Endothelial cell of umbilical vein (primary cell): ENCODE results near the gene LAD1. TPM values are rescaled to one million over a fixed set of nuclear protein-coding genes. Genes with fewer than 3 reads are reported as not detected.

Experiments used
- BruUV-seq: library from RNA; stranded (reverse); fragments of 400-500 nt; replicated peaks from 2 replicates; lab custom pipeline; 2021; lab: Mats Ljungman, UMichigan
- CTCF ChIA-PET: fragments of 300-600, 350-600 bp; sonication (Branson Sonifier 250); formaldehyde crosslinking; loops from one replicate; lab custom pipeline; 2021; ENCODE audit warnings: antibody characterized with exemption, inconsistent platforms; lab: Charles Lee
- POLR2A ChIA-PET: fragments of 300-600, 350-600 bp; sonication (Branson Sonifier 250); formaldehyde crosslinking; loops from one replicate; lab custom pipeline; 2021; ENCODE audit warnings: antibody characterized with exemption, inconsistent platforms; lab: Charles Lee
- DNase-seq: peaks from one replicate; pipeline ENCODE4 v3.0.0-alpha.2; 2011; ENCODE audit warnings: low read depth, low spot score
- FAIRE-seq: peaks from 2 replicates; lab custom pipeline; 2011; peaks lifted over from hg19 to GRCh38; lab: Jason Lieb, UNC
- H2AFZ ChIP-seq: 2 replicates; pipeline ENCODE4 v1.6.0; 2012; ENCODE audit warnings: low read depth, low read length, control low read depth, inconsistent platforms
- H3K27ac ChIP-seq: 2 replicates; pipeline ENCODE4 v1.5.1; 2011; ENCODE audit warnings: low read depth, mild to moderate bottlenecking, control low read depth, low read length, moderate library complexity; ENCODE audit not compliant: insufficient read depth
- H3K27me3 ChIP-seq, 2 experiments: 2 replicates each; pipeline versions ENCODE4 v1.6.0 to v1.6.1; 2011; ENCODE audit warnings: low read length in 2 of 2, mixed read lengths in 1 of 2; ENCODE audit not compliant: control insufficient read depth in 2 of 2, insufficient read depth in 2 of 2
- H3K36me3 ChIP-seq, 2 experiments: 2 replicates in 1 of 2; 3 replicates in 1 of 2; pipeline ENCODE4 v1.5.1; 2011; ENCODE audit warnings: low read length in 2 of 2, mild to moderate bottlenecking in 1 of 2, moderate library complexity in 1 of 2; ENCODE audit not compliant: control insufficient read depth in 2 of 2, insufficient read depth in 2 of 2; ENCODE audit errors: extremely low read depth in 1 of 2
- H3K4me1 ChIP-seq: 3 replicates; pipeline ENCODE4 v1.5.1; 2011; ENCODE audit warnings: mild to moderate bottlenecking, low read length; ENCODE audit not compliant: control insufficient read depth, insufficient read depth; ENCODE audit errors: extremely low read depth
- H3K4me2 ChIP-seq: 2 replicates; pipeline ENCODE4 v1.6.1; 2011; ENCODE audit warnings: low read length, control low read depth, mixed read lengths; ENCODE audit not compliant: insufficient read depth
- H3K4me3 ChIP-seq, 3 experiments: fragments of 200-600 bp in 1 of 3; sonication (generic), shearing (Covaris generic) in 1 of 3; replicated peaks in 1 of 3; 2 replicates each; pipeline ENCODE4 v1.5.1; 2011 to 2016; ENCODE audit warnings: control low read depth in 3 of 3, low read length in 3 of 3, mild to moderate bottlenecking in 2 of 3, inconsistent platforms in 1 of 3, low read depth in 1 of 3, moderate library complexity in 1 of 3; ENCODE audit not compliant: insufficient read depth in 1 of 3
- H3K79me2 ChIP-seq: 2 replicates; pipeline ENCODE4 v1.6.0; 2012; ENCODE audit warnings: low read length, inconsistent platforms; ENCODE audit not compliant: control insufficient read depth, insufficient read depth
- H3K9ac ChIP-seq: replicated peaks from 2 replicates; pipeline ENCODE3; 2011; ENCODE audit warnings: low read length, control low read depth; ENCODE audit not compliant: insufficient read depth; ENCODE audit errors: extremely low read depth
- H3K9me1 ChIP-seq: replicated peaks from 3 replicates; pipeline ENCODE4 v1.6.0; 2011; ENCODE audit warnings: mild to moderate bottlenecking, low read length; ENCODE audit not compliant: control insufficient read depth, insufficient read depth; ENCODE audit errors: extremely low read depth
- H3K9me3 ChIP-seq: replicated peaks from 2 replicates; pipeline ENCODE4 v1.5.1; 2012; ENCODE audit warnings: low read length, inconsistent platforms; ENCODE audit not compliant: control insufficient read depth, insufficient read depth
- H4K20me1 ChIP-seq: replicated peaks from 2 replicates; pipeline ENCODE3; 2011; ENCODE audit warnings: mild to moderate bottlenecking, low read length; ENCODE audit not compliant: control insufficient read depth, insufficient read depth; ENCODE audit errors: extremely low read depth
- CTCF ChIP-seq, 2 donors: IDR thresholded peaks; 1 replicate in 1 of 2; 2 replicates in 1 of 2; pipeline ENCODE4 v1.5.1; 2011; ENCODE audit warnings: low read length in 2 of 2, mild to moderate bottlenecking in 2 of 2, moderate library complexity in 2 of 2, control low read depth in 1 of 2, inconsistent platforms in 1 of 2, low read depth in 1 of 2; ENCODE audit not compliant: insufficient read depth in 1 of 2; ENCODE audit errors: extremely low read depth in 1 of 2
- EZH2 ChIP-seq: IDR thresholded peaks from 2 replicates; pipeline ENCODE4 v1.6.1; 2012; ENCODE audit warnings: borderline replicate concordance, low read depth, mild to moderate bottlenecking, moderate library complexity, low read length, inconsistent platforms; ENCODE audit not compliant: severe bottlenecking
- FOS ChIP-seq: IDR thresholded peaks from 2 replicates; pipeline ENCODE4 v1.6.1; 2011; ENCODE audit warnings: mild to moderate bottlenecking, low read length, moderate library complexity, borderline replicate concordance; ENCODE audit not compliant: insufficient read depth
- GATA2 ChIP-seq: IDR thresholded peaks from 2 replicates; pipeline ENCODE4 v1.7.0; 2011; ENCODE audit warnings: low read depth, mild to moderate bottlenecking, moderate library complexity, mixed read lengths, low read length; ENCODE audit not compliant: insufficient read length, insufficient read depth
- JUN ChIP-seq: IDR thresholded peaks from 2 replicates; pipeline ENCODE4 v1.6.1; 2011; ENCODE audit warnings: borderline replicate concordance, low read depth; ENCODE audit not compliant: insufficient read length, insufficient read depth
- MAX ChIP-seq: IDR thresholded peaks from 2 replicates; pipeline ENCODE4 v1.6.1; 2011; ENCODE audit not compliant: insufficient read depth, insufficient read length
- MYC ChIP-seq: IDR thresholded peaks from one replicate; pipeline ENCODE4 v1.6.1; 2011; ENCODE audit warnings: mild to moderate bottlenecking, low read depth, low read length
- POLR2A ChIP-seq: IDR thresholded peaks from 2 replicates; pipeline ENCODE4 v1.6.1; 2012; ENCODE audit warnings: low read depth, mild to moderate bottlenecking, control low read depth, low read length
- POLR2AphosphoS5 ChIP-seq: IDR thresholded peaks from 2 replicates; pipeline ENCODE4 v1.6.1; 2012; ENCODE audit warnings: low read depth, mild to moderate bottlenecking, control low read depth, low read length, moderate library complexity; ENCODE audit not compliant: insufficient read depth
- dilution Hi-C: fragments of 300-500 bp; cut with MboI; formaldehyde crosslinking; loops from one replicate; pipeline ENCODE4 v1.15.0; 2019; ENCODE audit warnings: low sequenced_read_pairs; ENCODE audit not compliant: extremely low pct_ligation_motif_present
- intact Hi-C: fragments of 100-400 bp; cut with micrococcal nuclease; formaldehyde crosslinking; loops from one replicate; pipeline ENCODE4 v1.10.0; 2022
- polyA plus RNA-seq, 4 experiments: library from polyadenylated mRNA; depleted of rRNA in 3 of 4; stranded (reverse) in 3 of 4; unstranded in 1 of 4; fragments of >200 nt; gene quantifications; 2 replicates each; pipeline versions ENCODE4 v1.2.1 to v1.2.3, GENCODE V29; 2011 to 2012; ENCODE audit warnings: missing spikeins in 1 of 4
- total RNA-seq: library from RNA; stranded (reverse); gene quantifications from 2 replicates; pipeline ENCODE4 v1.2.3, GENCODE V29; 2021

The LAD1 gene
- total and polyA plus RNA-seq, 2 donors (not counting 3 experiments of a cell fraction or from before 2014, with no cell fraction given): not detected

DNA sequence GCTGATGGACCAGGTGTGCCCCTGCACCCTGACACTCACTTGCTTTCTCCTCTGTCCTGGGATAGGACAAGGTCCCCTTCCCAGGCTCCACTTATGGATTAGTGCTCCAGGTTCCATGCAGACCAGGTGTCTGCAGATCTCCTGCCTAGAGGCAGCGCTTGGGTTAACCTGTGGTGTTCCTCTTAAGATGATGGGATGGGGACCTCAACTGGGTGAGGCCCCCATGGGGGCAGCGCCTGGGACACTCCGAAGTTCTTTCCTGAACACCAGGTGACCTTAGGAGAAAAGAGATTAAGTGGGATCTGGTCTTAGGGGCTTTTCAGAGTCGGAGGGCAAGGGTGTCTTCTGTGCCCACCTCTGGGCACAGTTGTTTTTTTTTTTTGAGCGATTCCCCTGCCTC, 42.9 kb downstream of the LAD1 start:
- intact Hi-C loops: loop anchor here (1.0 kb wide), 1 partner anchor 28 kb away; no protein-coding TSS in a partner anchor
- POLR2A ChIA-PET: no interaction called here
- Histone ChIP-seq H3K9me3 (no peaks in the 10 kb centered on the region), H3K79me2 (no peaks in the 10 kb centered on the region), H3K4me2 (no peak overlapping the region), H3K27ac (no peak overlapping the region), H2AFZ (no peak overlapping the region), H3K4me1 (peaks cover 6% of the 10 kb centered on the region), H4K20me1 (no peaks in the 10 kb centered on the region), H3K36me3 (no peaks in the 10 kb centered on the region), H3K27me3 (peaks cover 0 to 4% of the 10 kb centered on the region in 2 experiments), H3K9me1 (no peaks in the 10 kb centered on the region), H3K4me3 (no peak overlapping the region), H3K9ac (no peak overlapping the region)
- BruUV-seq: no TSS peak
- CTCF ChIA-PET: no interaction called here
- no peak for TF ChIP-seq POLR2AphosphoS5
- TF ChIP-seq FOS: no peak
- TF ChIP-seq GATA2: no peak
- TF ChIP-seq MAX: no peak
- TF ChIP-seq MYC: no peak
- TF ChIP-seq EZH2: no peak
- TF ChIP-seq POLR2A: no peak
- TF ChIP-seq JUN: no peak
- TF ChIP-seq CTCF (IDR thresholded peaks at IDR 0.05; ENCODE audit: extremely low read depth in 1 of 2, insufficient read depth in 1 of 2, low read depth in 1 of 2, low read length in 2 of 2): no peak
- no peak for DNase-seq
- dilution Hi-C loops: no loop called here
- FAIRE-seq: no peak
